Peyer's patch (tissue), 4 donors: Measurements from ENCODE around the gene MUC20. TPM values are rescaled to one million over a fixed set of nuclear protein-coding genes. Genes with fewer than 3 reads are reported as not detected.

ENCODE experiments used
- DNase-seq, 3 donors: peaks; one replicate each; pipeline ENCODE4 v3.0.0-alpha.2; 2017 to 2019
- H3K27ac ChIP-seq, 4 donors: fragments of 200-600 bp; sonication (generic); one replicate each; pipeline ENCODE4 v1.5.1; 2016 to 2019
- H3K27me3 ChIP-seq, 2 donors: fragments of 200-600 bp; sonication (generic); one replicate each; pipeline ENCODE4 v1.5.1; 2019
- H3K36me3 ChIP-seq, 3 donors: fragments of 200-600 bp; sonication (generic); one replicate each; pipeline ENCODE4 v1.5.1; 2016 to 2019
- H3K4me1 ChIP-seq, 4 donors: fragments of 200-600 bp; sonication (generic); one replicate each; pipeline ENCODE4 v1.5.1; 2016 to 2019
- H3K4me3 ChIP-seq, 4 donors: fragments of 200-600 bp; sonication (generic); 1 replicate in 3 of 4; 2 replicates in 1 of 4; pipeline ENCODE4 v1.5.1; 2016 to 2019; ENCODE audit warnings: mild to moderate bottlenecking in 1 of 4
- H3K9me3 ChIP-seq, 4 donors: fragments of 200-600 bp; sonication (generic); one replicate each; pipeline ENCODE4 v1.5.1; 2016 to 2019; ENCODE audit warnings: mild to moderate bottlenecking in 1 of 4
- POLR2A ChIP-seq, 2 donors: fragments of 450-650 bp; IDR thresholded peaks; one replicate each; pipeline ENCODE4 v1.5.1; 2017; ENCODE audit warnings: antibody characterized with exemption in 2 of 2, mild to moderate bottlenecking in 2 of 2, moderate library complexity in 2 of 2
- total RNA-seq, 4 donors: library from RNA; depleted of rRNA; stranded (reverse); fragments of >200 nt; gene quantifications; one replicate each; pipeline ENCODE4 v1.1.0, GENCODE V29; 2016
- TF ChIP-seq, protein P1 (sequence below), 6 experiments: fragments of 450-650 bp in 4 of 6; fragments of 200-600 bp in 2 of 6; sonication (generic) in 1 of 6; IDR thresholded peaks; one replicate each; pipeline ENCODE4 v1.5.1; 2017 to 2019; ENCODE audit warnings: antibody characterized with exemption in 6 of 6, mild to moderate bottlenecking in 3 of 6, moderate library complexity in 1 of 6

The MUC20 gene
- total RNA-seq, 4 donors from 2014 or later: 57.8 to 120 (median 87.7) TPM

DNA sequence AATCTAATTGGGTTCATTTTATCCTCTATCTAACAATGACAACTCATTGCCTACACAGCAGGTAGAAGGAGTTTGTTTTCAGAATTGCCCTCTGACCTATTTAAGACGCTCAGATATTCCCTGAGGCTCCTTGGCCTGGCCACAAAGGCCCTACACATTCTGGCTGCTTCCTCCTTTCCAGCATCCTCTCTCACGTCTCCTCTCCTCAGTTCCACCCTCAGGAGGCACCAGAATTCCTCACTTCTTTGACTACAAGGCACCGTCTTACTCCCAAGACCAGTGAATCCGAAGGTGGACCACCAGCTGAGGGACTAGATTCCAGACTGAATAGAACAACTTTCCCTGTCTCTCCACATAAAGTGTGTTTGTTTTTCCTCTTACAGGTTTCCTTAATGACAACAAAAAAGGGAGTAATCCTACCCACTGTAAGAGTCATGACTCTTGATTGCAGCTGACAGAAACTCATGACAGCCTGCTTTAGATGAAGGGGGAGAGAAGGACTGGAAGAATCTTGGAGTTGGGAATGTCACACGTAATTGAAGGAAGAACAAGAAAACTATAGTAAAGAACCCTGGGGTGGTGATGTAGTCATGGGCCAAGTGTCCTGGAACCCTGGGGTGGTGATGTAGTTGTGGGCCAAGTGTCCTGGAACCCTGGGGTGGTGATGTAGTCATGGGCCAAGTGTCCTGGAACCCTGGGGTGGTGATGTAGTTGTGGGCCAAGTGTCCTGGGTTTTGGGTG, 22.0 kb upstream of the MUC20 start:
- Histone ChIP-seq H3K36me3 (peaks cover 0 to 40% (median 0%) of the 10 kb centered on the region in 3 donors), H3K27ac (no peak overlapping the region), H3K4me1 (no peaks in the 10 kb centered on the region), H3K4me3 (no peak overlapping the region), H3K27me3 (no peaks in the 10 kb centered on the region), H3K9me3 (no peaks in the 10 kb centered on the region)
- peak in 2 of 3 donors; percentile 14 to 35 for DNase-seq
- no peak for TF ChIP-seq POLR2A (IDR thresholded peaks at IDR 0.05)
- TF ChIP-seq, protein P1, sequence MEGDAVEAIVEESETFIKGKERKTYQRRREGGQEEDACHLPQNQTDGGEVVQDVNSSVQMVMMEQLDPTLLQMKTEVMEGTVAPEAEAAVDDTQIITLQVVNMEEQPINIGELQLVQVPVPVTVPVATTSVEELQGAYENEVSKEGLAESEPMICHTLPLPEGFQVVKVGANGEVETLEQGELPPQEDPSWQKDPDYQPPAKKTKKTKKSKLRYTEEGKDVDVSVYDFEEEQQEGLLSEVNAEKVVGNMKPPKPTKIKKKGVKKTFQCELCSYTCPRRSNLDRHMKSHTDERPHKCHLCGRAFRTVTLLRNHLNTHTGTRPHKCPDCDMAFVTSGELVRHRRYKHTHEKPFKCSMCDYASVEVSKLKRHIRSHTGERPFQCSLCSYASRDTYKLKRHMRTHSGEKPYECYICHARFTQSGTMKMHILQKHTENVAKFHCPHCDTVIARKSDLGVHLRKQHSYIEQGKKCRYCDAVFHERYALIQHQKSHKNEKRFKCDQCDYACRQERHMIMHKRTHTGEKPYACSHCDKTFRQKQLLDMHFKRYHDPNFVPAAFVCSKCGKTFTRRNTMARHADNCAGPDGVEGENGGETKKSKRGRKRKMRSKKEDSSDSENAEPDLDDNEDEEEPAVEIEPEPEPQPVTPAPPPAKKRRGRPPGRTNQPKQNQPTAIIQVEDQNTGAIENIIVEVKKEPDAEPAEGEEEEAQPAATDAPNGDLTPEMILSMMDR (IDR thresholded peaks at IDR 0.05): no peak

DNA sequence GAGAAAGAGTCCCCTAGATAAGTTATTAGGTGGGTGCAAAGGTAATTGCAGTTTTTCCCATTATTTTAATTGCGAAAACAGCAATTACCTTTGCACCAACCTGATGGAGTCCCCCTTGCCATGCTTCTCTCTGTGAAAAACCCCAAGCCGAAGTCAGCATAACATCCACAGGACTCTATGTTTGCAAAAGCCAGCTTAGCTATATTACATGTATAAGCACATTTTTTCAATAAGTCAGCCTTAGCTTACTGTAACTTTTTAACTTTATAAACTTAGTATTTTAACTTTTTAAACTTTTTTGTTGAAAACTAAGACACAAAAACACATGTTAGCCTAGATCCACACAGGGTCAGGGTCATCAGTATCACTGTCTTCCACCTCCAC, 21.4 kb upstream of the MUC20 start:
- no peak for TF ChIP-seq POLR2A (IDR thresholded peaks at IDR 0.05)
- TF ChIP-seq, protein P1 (IDR thresholded peaks at IDR 0.05): no peak
- no peaks in the 10 kb centered on the region for H3K4me1 ChIP-seq
- no peaks in the 10 kb centered on the region for H3K27me3 ChIP-seq
- H3K36me3 ChIP-seq: peaks cover 0 to 34% (median 0%) of the 10 kb centered on the region in 3 donors
- no peak overlapping the region for H3K27ac ChIP-seq
- DNase-seq: peak in 1 of 3 donors; percentile 13
- H3K4me3 ChIP-seq: no peak overlapping the region
- no peaks in the 10 kb centered on the region for H3K9me3 ChIP-seq

- Histone ChIP-seq H3K27ac (no peak overlapping the region), H3K4me1 (no peaks in the 10 kb centered on the region), H3K36me3 (peaks cover 0 to 30% (median 0%) of the 10 kb centered on the region in 3 donors), H3K4me3 (no peak overlapping the region), H3K9me3 (no peaks in the 10 kb centered on the region), H3K27me3 (no peaks in the 10 kb centered on the region)
- TF ChIP-seq POLR2A (IDR thresholded peaks at IDR 0.05): no peak
- TF ChIP-seq, protein P1 (IDR thresholded peaks at IDR 0.05): no peak
- peak in 2 of 3 donors; percentile 8 to 20 for DNase-seq
Measured at GRCh38 chr3:195699860-195700259, 20.9 kb upstream of the MUC20 start.

DNA sequence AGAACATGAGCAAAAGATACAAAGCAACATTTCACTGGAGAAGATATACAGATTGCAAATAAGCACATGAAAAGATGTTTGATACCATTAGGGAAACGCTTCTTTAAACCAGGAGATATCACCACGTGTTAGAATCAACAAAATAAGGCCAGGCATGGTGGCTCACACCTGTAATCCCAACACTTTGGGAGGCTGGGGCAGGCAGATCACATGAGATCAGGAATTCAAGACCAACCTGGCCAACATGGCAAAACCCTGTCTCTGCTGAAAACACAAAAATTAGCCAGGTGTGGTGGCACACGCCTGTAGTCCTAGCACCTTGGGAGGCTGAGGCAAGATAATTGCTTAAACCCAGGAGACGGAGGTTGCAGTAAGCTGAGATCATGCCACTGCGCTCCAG, 20.5 kb upstream of the MUC20 start:
- Histone ChIP-seq H3K36me3 (peaks cover 0 to 25% (median 0%) of the 10 kb centered on the region in 3 donors), H3K27ac (no peak overlapping the region), H3K4me1 (no peaks in the 10 kb centered on the region), H3K27me3 (no peaks in the 10 kb centered on the region), H3K4me3 (no peak overlapping the region), H3K9me3 (no peaks in the 10 kb centered on the region)
- TF ChIP-seq, protein P1 (IDR thresholded peaks at IDR 0.05): no peak
- TF ChIP-seq POLR2A (IDR thresholded peaks at IDR 0.05): no peak
- peak in 2 of 3 donors; percentile 13 to 38 for DNase-seq

GRCh38 chr3:195701042-195701915, 19.5 kb upstream of the MUC20 start:
- no peaks in the 10 kb centered on the region for H3K27me3 ChIP-seq
- TF ChIP-seq, protein P1 (IDR thresholded peaks at IDR 0.05): no peak
- no peak for TF ChIP-seq POLR2A (IDR thresholded peaks at IDR 0.05)
- no peaks in the 10 kb centered on the region for H3K4me1 ChIP-seq
- no peak overlapping the region for H3K4me3 ChIP-seq
- DNase-seq: peak in 2 of 3 donors; percentile 14 to 51
- no peaks in the 10 kb centered on the region for H3K9me3 ChIP-seq
- peaks cover 0 to 23% (median 0%) of the 10 kb centered on the region in 3 donors for H3K36me3 ChIP-seq
- no peak overlapping the region for H3K27ac ChIP-seq
